ENCODE measurements around the gene MACROD2.

MACROD2 gene

GRCh38 chr20:14700639-14700960 lies 705.3 kb downstream of the MACROD2 start:
- intact Hi-C loops (cut with DNase I), result no loop called here
- no peak for DNase-seq

GRCh38 chr20:14701326-14701725 lies 706.0 kb downstream of the MACROD2 start:
- DNase-seq, result no peak
- intact Hi-C loops (cut with DNase I), result no loop called here

GRCh38 chr20:14706555-14706954 lies 711.2 kb downstream of the MACROD2 start:
- intact Hi-C loops (cut with DNase I), result no loop called here
- DNase-seq, result no peak

GRCh38 chr20:14707026-14707680 lies 711.8 kb downstream of the MACROD2 start:
- intact Hi-C loops (cut with DNase I), result no loop called here
- no peak for DNase-seq

GRCh38 chr20:14707865-14708596 lies 712.7 kb downstream of the MACROD2 start:
- intact Hi-C loops (cut with DNase I), result no loop called here
- DNase-seq, result no peak

- intact Hi-C loops (cut with DNase I), result no loop called here
- DNase-seq, result no peak
These were observed 714.1 kb downstream of the MACROD2 start for GRCh38 chr20:14709439-14709838.

- intact Hi-C loops (cut with DNase I), result no loop called here
- no peak for DNase-seq
These were observed 715.6 kb downstream of the MACROD2 start for GRCh38 chr20:14710951-14711350.

GRCh38 chr20:14711652-14712051 lies 716.3 kb downstream of the MACROD2 start:
- no peak for DNase-seq
- intact Hi-C loops (cut with DNase I), result no loop called here

GRCh38 chr20:14712302-14712739 lies 717.0 kb downstream of the MACROD2 start:
- DNase-seq, result no peak
- intact Hi-C loops (cut with DNase I), result no loop called here

GRCh38 chr20:14715400-14715799 lies 720.1 kb downstream of the MACROD2 start:
- no peak for DNase-seq
- intact Hi-C loops (cut with DNase I), result no loop called here

- no peak for DNase-seq
- intact Hi-C loops (cut with DNase I), result no loop called here
These were observed 721.1 kb downstream of the MACROD2 start for GRCh38 chr20:14716351-14716801.

- DNase-seq, result no peak
- intact Hi-C loops (cut with DNase I), result no loop called here
These were observed 722.1 kb downstream of the MACROD2 start for GRCh38 chr20:14717134-14717999.

GRCh38 chr20:14720251-14720650 lies 724.9 kb downstream of the MACROD2 start:
- intact Hi-C loops (cut with DNase I), result no loop called here
- no peak for DNase-seq

- DNase-seq, result no peak
- intact Hi-C loops (cut with DNase I), result no loop called here
These were observed 726.7 kb downstream of the MACROD2 start for GRCh38 chr20:14721926-14722452.

- no peak for DNase-seq
- intact Hi-C loops (cut with DNase I), result no loop called here
These were observed 728.3 kb downstream of the MACROD2 start for GRCh38 chr20:14723614-14724013.

- DNase-seq, result no peak
- intact Hi-C loops (cut with DNase I), result no loop called here
These were observed 728.7 kb downstream of the MACROD2 start for GRCh38 chr20:14724036-14724435.

GRCh38 chr20:14724468-14724867 lies 729.2 kb downstream of the MACROD2 start:
- intact Hi-C loops (cut with DNase I), result no loop called here
- DNase-seq, result no peak

GRCh38 chr20:14726591-14726990 lies 731.3 kb downstream of the MACROD2 start:
- intact Hi-C loops (cut with DNase I), result no loop called here
- DNase-seq, result no peak

GRCh38 chr20:14727485-14728150 lies 732.3 kb downstream of the MACROD2 start:
- intact Hi-C loops (cut with DNase I), result no loop called here
- DNase-seq, result no peak

All from head of caudate nucleus (tissue), 42 donors.